ENCODE results near the gene TEKT1.
"Not testable (repeated sequence)": the region's sequence is repeated elsewhere in the genome, so short reads cannot be mapped to it uniquely, and the experiment has no call there.

Gene TEKT1

DNA sequence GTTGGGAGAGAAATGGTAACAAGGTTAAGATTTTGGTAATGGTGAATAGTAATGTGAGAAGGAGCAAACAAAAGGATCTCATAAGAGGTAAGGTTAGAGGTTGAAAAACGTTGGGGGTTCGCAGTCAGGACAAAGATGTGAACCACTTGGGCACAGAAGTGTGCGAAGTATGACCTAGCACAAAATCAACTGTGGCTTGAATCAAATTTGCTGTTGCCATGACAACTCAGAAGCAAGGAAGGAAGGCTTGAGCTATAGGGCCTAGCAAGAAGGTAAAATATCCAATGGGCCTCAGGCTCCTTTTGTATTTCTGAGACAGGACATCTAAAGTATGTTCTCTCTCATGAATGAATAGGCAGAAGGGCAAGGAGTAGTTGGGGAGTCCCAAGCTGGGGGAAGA, 24.5 kb upstream of the TEKT1 start:
- Histone ChIP-seq H3K4me3 (replicated peaks; ENCODE audit: insufficient read depth, low read length) (no peak overlapping the region), H3K27ac (replicated peaks) (no peak overlapping the region), H3K27me3 (ENCODE audit: insufficient read depth, poor library complexity, severe bottlenecking) (no peaks in the 10 kb centered on the region)
- DNase-seq (ENCODE audit: low read depth in 1 of 2, low spot score in 1 of 2) = no peak
- TF ChIP-seq GABPA (IDR thresholded peaks at IDR 0.05; ENCODE audit: low read depth) (no peak), POLR2AphosphoS5 (IDR thresholded peaks at IDR 0.05; ENCODE audit: low read depth) (no peak), SPI1 (IDR thresholded peaks at IDR 0.05; ENCODE audit: borderline replicate concordance, low read depth) (no peak)
- TF ChIP-seq, protein P1, sequence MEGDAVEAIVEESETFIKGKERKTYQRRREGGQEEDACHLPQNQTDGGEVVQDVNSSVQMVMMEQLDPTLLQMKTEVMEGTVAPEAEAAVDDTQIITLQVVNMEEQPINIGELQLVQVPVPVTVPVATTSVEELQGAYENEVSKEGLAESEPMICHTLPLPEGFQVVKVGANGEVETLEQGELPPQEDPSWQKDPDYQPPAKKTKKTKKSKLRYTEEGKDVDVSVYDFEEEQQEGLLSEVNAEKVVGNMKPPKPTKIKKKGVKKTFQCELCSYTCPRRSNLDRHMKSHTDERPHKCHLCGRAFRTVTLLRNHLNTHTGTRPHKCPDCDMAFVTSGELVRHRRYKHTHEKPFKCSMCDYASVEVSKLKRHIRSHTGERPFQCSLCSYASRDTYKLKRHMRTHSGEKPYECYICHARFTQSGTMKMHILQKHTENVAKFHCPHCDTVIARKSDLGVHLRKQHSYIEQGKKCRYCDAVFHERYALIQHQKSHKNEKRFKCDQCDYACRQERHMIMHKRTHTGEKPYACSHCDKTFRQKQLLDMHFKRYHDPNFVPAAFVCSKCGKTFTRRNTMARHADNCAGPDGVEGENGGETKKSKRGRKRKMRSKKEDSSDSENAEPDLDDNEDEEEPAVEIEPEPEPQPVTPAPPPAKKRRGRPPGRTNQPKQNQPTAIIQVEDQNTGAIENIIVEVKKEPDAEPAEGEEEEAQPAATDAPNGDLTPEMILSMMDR (IDR thresholded peaks at IDR 0.05; ENCODE audit: insufficient read depth, low read length) = no peak
- TF ChIP-seq, protein P2, sequence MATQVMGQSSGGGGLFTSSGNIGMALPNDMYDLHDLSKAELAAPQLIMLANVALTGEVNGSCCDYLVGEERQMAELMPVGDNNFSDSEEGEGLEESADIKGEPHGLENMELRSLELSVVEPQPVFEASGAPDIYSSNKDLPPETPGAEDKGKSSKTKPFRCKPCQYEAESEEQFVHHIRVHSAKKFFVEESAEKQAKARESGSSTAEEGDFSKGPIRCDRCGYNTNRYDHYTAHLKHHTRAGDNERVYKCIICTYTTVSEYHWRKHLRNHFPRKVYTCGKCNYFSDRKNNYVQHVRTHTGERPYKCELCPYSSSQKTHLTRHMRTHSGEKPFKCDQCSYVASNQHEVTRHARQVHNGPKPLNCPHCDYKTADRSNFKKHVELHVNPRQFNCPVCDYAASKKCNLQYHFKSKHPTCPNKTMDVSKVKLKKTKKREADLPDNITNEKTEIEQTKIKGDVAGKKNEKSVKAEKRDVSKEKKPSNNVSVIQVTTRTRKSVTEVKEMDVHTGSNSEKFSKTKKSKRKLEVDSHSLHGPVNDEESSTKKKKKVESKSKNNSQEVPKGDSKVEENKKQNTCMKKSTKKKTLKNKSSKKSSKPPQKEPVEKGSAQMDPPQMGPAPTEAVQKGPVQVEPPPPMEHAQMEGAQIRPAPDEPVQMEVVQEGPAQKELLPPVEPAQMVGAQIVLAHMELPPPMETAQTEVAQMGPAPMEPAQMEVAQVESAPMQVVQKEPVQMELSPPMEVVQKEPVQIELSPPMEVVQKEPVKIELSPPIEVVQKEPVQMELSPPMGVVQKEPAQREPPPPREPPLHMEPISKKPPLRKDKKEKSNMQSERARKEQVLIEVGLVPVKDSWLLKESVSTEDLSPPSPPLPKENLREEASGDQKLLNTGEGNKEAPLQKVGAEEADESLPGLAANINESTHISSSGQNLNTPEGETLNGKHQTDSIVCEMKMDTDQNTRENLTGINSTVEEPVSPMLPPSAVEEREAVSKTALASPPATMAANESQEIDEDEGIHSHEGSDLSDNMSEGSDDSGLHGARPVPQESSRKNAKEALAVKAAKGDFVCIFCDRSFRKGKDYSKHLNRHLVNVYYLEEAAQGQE (IDR thresholded peaks at IDR 0.05; ENCODE audit: insufficient replicate concordance, low read depth) = no peak

DNA sequence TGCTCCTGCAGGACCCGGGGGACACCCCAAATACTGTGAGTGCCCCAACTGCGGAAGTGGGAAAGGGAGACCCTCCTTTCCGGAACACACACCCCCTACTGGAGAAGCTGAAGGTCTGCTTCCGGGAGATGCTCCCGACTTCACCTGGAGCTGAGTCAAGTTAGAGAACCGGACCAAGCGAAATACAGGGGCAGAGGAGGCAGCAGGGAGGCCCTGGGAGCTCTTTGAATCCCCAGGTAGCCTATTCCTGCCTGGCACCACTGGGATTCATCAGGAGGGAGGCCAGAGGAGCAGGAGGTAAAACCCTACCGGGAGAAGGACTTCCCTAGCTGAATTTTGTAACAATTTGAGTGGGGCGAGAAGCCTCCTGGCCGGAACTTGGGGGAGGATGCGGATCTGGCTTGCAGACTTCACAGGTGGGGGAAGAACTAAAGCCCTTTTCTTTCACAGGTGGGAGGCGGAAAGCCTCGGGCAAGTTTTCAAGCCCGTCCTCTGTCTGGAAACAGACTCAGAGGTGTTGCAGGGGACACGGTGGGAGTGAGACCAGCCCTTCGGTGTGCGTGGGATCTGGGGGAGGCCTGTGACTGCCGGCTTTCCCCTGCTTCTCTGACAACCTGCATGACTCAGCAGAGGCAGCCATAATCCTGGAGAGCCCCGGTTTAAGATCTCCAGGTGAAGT, 22.4 kb upstream of the TEKT1 start:
- TF ChIP-seq, protein P2 (IDR thresholded peaks at IDR 0.05; ENCODE audit: insufficient replicate concordance, low read depth) = no peak
- TF ChIP-seq, protein P1 (IDR thresholded peaks at IDR 0.05; ENCODE audit: insufficient read depth, low read length) = no peak
- no peak for TF ChIP-seq POLR2AphosphoS5 (IDR thresholded peaks at IDR 0.05; ENCODE audit: low read depth)
- no peak for TF ChIP-seq GABPA (IDR thresholded peaks at IDR 0.05; ENCODE audit: low read depth)
- TF ChIP-seq SPI1 (IDR thresholded peaks at IDR 0.05; ENCODE audit: borderline replicate concordance, low read depth) = no peak
- no peak overlapping the region for H3K27ac ChIP-seq (replicated peaks)
- no peak overlapping the region for H3K4me3 ChIP-seq (replicated peaks; ENCODE audit: insufficient read depth, low read length)
- DNase-seq (ENCODE audit: low read depth in 1 of 2, low spot score in 1 of 2) = no peak
- no peaks in the 10 kb centered on the region for H3K27me3 ChIP-seq (ENCODE audit: insufficient read depth, poor library complexity, severe bottlenecking)

DNA sequence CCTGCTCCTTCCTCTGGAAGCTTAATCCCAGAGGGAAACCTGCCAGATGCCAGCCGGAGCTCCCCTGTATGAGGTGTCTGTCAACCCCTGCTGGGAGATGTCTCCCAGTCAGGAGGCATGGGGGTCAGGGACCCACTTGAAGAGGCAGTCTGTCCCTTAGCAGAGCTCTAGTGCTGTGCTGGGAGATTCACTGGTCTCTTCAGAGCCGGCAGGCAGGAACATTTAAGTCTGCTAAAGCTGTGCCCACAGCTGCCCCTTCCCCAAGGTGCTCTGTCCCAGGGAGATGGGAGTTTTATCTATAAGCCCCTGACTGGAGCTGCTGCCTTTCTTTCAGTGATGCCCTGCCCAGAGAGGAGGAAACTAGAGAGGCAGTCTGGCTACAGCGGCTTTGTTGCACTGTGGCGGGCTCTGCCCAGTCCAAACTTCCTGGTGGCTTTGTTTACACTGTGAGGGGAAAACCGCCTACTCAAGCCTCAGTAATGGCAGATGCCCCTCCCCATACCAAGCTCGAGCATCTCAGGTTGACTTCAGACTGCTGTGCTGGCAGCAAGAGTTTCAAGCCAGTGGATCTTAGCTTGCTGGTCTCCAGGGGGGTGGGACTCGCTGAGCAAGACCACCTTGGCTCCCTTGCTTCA, 17.1 kb upstream of the TEKT1 start:
- H3K27me3 ChIP-seq (ENCODE audit: insufficient read depth, poor library complexity, severe bottlenecking); H3K4me3 ChIP-seq (replicated peaks; ENCODE audit: insufficient read depth, low read length); H3K27ac ChIP-seq (replicated peaks); DNase-seq (ENCODE audit: low read depth in 1 of 2, low spot score in 1 of 2): not testable (repeated sequence)

DNA sequence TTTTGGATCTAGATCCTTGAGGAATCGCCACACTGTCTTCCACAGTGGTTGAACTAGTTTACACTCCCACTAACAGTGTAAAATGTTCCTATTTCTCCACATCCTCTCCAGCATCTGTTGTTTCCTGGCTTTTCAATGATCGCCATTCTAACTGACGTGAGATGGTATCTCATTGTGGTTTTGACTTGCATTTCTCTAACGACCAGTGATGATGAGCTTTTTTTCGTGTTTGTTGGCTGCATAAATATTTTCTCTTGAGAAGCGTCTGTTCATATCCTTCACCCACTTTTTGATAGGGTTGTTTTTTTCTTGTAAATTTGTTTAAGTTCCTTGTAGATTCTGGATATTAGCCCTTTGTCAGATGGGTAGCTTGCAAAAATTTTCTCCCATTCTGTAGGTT, 14.6 kb upstream of the TEKT1 start:
- H3K4me3 ChIP-seq (replicated peaks; ENCODE audit: insufficient read depth, low read length); H3K27me3 ChIP-seq (ENCODE audit: insufficient read depth, poor library complexity, severe bottlenecking): not testable (repeated sequence)
- H3K27ac ChIP-seq (replicated peaks) = peak overlapping the region; percentile 27
- peak in 1 of 2 experiments; percentile 2 for DNase-seq (ENCODE audit: low read depth in 1 of 2, low spot score in 1 of 2)

DNA sequence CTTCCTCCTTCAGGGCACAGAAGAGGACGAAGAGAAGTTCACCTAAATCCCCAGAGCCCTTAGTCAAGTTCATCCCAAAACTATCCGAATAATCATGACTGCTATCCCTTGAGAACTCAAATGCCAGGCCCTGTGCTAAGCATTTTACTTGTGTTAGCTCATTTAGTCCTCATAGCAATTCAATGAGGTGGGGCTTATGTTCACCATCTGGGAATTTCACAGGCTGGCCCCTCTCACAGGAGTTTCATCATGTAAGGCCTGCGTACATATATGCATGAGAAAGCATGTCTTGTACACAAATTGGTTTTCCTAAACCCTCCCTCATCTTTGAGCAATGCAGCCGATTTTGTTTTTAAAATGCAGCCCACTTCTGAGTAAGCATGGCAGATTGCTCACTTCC, 12.9 kb upstream of the TEKT1 start:
- not testable (repeated sequence) for H3K27ac ChIP-seq (replicated peaks); DNase-seq (ENCODE audit: low read depth in 1 of 2, low spot score in 1 of 2); H3K27me3 ChIP-seq (ENCODE audit: insufficient read depth, poor library complexity, severe bottlenecking); H3K4me3 ChIP-seq (replicated peaks; ENCODE audit: insufficient read depth, low read length)

All from HL-60 (cell line).